Measurements from ENCODE around the gene GABBR2.

GABBR2 gene

GRCh38 chr9:98568234-98568908 lies 140.4 kb downstream of the GABBR2 start:
- no peak for ATAC-seq
- DNase-seq = no peak

- DNase-seq = no peak
- ATAC-seq = no peak
Measured at GRCh38 chr9:98567540-98568233, 141.0 kb downstream of the GABBR2 start.

GRCh38 chr9:98565152-98566135 lies 143.3 kb downstream of the GABBR2 start:
- ATAC-seq = no peak
- DNase-seq = no peak

GRCh38 chr9:98564714-98565113 lies 144.0 kb downstream of the GABBR2 start:
- ATAC-seq = no peak
- DNase-seq = no peak

- DNase-seq (no peak), ATAC-seq (no peak)
Measured at GRCh38 chr9:98563988-98564387, 144.7 kb downstream of the GABBR2 start.

- no peak for ATAC-seq
- DNase-seq = no peak
Measured at GRCh38 chr9:98563212-98563907, 145.4 kb downstream of the GABBR2 start.

GRCh38 chr9:98559561-98559960 lies 149.2 kb downstream of the GABBR2 start:
- ATAC-seq (no peak), DNase-seq (no peak)

GRCh38 chr9:98558575-98558974 lies 150.2 kb downstream of the GABBR2 start:
- DNase-seq = no peak
- ATAC-seq = no peak

- ATAC-seq (no peak), DNase-seq (no peak)
Measured at GRCh38 chr9:98556511-98556910, 152.2 kb downstream of the GABBR2 start.

- ATAC-seq (no peak), DNase-seq (no peak)
Measured at GRCh38 chr9:98555651-98556465, 152.9 kb downstream of the GABBR2 start.

GRCh38 chr9:98554752-98555151 lies 154.0 kb downstream of the GABBR2 start:
- DNase-seq = no peak
- no peak for ATAC-seq

- DNase-seq (no peak), ATAC-seq (no peak)
Measured at GRCh38 chr9:98552331-98552730, 156.4 kb downstream of the GABBR2 start.

GRCh38 chr9:98551511-98552286 lies 157.0 kb downstream of the GABBR2 start:
- DNase-seq = no peak
- no peak for ATAC-seq

- DNase-seq = no peak
- ATAC-seq = no peak
Measured at GRCh38 chr9:98550206-98550820, 158.4 kb downstream of the GABBR2 start.

- ATAC-seq (no peak), DNase-seq (no peak)
Measured at GRCh38 chr9:98549401-98549800, 159.3 kb downstream of the GABBR2 start.

GRCh38 chr9:98547606-98548005 lies 161.1 kb downstream of the GABBR2 start:
- ATAC-seq (no peak), DNase-seq (no peak)

- DNase-seq (no peak), ATAC-seq (no peak)
Measured at GRCh38 chr9:98545021-98545420, 163.7 kb downstream of the GABBR2 start.

- DNase-seq (no peak), ATAC-seq (no peak)
Measured at GRCh38 chr9:98541684-98542230, 167.0 kb downstream of the GABBR2 start.

GRCh38 chr9:98540476-98540875 lies 168.3 kb downstream of the GABBR2 start:
- DNase-seq = no peak

GRCh38 chr9:98539954-98540353 lies 168.8 kb downstream of the GABBR2 start:
- DNase-seq = no peak
- ATAC-seq = no peak

More at GRCh38 chr9:98540476-98540875, 168.3 kb downstream of the GABBR2 start:
- no peak for ATAC-seq

Measured in stimulated activated naive CD8-positive, alpha-beta T cell treated with anti-CD3 and anti-CD28 coated beads, Interleukin-15, Interleukin-2, amounts not matched to agents 100 U/mL and 50 U/mL, for 24 hours (primary cell).